OCI-M2 (cell line): ENCODE measurements around the gene HYAL4.
A peak's percentile ranks its signal among the peaks of the same experiment; 100 is the strongest.
"Not testable (repeated sequence)": the region's sequence is repeated elsewhere in the genome, so short reads cannot be mapped to it uniquely, and the experiment has no call there.

Experiments used
- DNase-seq: peaks from one replicate; lab custom pipeline; 2025; ENCODE audit not compliant: unreplicated experiment; lab: John Stamatoyannopoulos, UW

HYAL4 gene

DNA sequence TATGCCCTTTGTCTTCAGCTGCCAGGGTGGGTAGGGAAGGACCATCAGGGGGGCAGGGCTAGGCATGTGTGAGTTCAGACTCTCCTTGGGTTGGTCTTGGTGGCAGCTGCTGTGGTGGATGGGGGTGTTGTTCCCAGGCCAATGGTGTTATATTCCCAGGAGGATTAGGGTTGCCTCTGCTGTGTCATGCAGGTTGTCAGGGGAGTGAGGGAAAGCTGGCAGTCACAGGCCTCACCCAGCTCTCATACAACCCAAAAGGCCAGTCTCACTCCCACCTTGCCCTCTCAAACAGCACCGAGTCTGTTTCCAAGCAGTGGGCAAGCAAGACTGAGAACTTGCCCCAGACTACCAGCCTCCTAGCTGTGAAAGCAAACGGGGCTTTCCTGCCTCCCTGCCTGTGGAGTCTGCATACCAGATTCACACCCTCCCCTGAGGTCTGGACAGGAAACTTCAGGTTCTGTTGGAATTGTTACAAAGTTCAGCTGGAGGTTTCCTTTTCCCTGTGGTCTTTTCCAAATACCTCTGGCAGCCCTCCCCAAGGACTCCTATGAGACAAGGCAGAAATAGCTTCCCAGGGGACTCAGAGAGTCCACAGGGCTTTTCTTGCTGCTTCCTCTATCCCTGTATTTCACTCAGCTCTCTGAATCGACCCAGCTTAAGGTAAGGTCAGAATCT, 1.4 kb downstream of the HYAL4 start:
- DNase-seq, result no peak

GRCh38 chr7:123847868-123848267, 2.9 kb downstream of the HYAL4 start:
- no peak for DNase-seq

- DNase-seq, result no peak
These were observed 4.9 kb downstream of the HYAL4 start for GRCh38 chr7:123849855-123850254.

GRCh38 chr7:123851404-123851803, 6.4 kb downstream of the HYAL4 start:
- DNase-seq, result not testable (repeated sequence)

GRCh38 chr7:123854291-123854690, 9.3 kb downstream of the HYAL4 start:
- DNase-seq, result not testable (repeated sequence)

GRCh38 chr7:123856428-123856827, 11.5 kb downstream of the HYAL4 start:
- not testable (repeated sequence) for DNase-seq

DNA sequence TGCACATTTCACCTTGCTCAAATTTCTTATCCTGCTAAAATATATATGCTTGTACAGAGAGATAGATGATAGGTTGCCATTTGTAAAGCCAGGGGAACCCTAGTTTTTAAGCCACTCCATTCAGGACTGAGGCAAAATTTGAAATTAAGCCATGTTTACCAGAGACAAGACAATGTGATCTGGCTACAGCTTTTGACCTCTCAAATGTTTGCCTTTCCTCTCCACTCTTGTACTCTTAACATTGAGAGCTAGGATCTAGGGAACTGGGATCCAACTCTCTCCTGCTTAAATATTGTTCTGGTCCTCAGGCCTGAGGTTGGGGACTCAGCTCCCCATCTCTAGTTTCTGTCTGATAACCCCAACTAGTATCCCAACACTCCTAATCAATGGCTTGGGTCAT, 15.9 kb downstream of the HYAL4 start:
- no peak for DNase-seq

GRCh38 chr7:123862775-123863174, 17.8 kb downstream of the HYAL4 start:
- DNase-seq, result no peak

GRCh38 chr7:123863461-123863860, 18.5 kb downstream of the HYAL4 start:
- DNase-seq, result no peak

DNA sequence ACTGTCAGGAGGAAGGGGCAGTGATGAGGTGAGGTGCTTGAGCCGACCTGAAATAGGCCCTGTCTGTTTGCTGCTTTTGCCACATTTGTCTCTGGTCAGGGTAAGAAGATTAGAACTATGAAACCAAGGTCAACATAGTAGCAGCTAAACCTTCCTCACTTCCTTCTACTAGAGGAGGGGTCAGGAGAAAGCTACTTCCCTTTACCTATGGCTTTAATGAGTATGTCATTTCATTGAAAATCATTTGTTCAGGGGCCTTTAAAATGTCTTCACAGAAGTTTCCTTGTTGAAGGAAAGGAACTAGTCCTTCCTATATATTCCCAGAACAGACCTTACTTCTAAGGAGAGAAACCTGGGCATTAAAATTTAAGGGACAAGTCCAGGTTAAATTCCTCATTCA, 19.0 kb downstream of the HYAL4 start:
- no peak for DNase-seq

GRCh38 chr7:123864436-123864835, 19.5 kb downstream of the HYAL4 start:
- DNase-seq, result no peak

- no peak for DNase-seq
These were observed 20.0 kb downstream of the HYAL4 start for GRCh38 chr7:123864966-123865365.

GRCh38 chr7:123865517-123866117, 20.6 kb downstream of the HYAL4 start:
- DNase-seq, result no peak

- DNase-seq, result no peak
These were observed 22.3 kb downstream of the HYAL4 start for GRCh38 chr7:123867225-123867624.

GRCh38 chr7:123871998-123872867, 27.3 kb downstream of the HYAL4 start:
- peak; percentile 79 for DNase-seq

GRCh38 chr7:123872908-123873307, 27.9 kb downstream of the HYAL4 start:
- no peak for DNase-seq

DNA sequence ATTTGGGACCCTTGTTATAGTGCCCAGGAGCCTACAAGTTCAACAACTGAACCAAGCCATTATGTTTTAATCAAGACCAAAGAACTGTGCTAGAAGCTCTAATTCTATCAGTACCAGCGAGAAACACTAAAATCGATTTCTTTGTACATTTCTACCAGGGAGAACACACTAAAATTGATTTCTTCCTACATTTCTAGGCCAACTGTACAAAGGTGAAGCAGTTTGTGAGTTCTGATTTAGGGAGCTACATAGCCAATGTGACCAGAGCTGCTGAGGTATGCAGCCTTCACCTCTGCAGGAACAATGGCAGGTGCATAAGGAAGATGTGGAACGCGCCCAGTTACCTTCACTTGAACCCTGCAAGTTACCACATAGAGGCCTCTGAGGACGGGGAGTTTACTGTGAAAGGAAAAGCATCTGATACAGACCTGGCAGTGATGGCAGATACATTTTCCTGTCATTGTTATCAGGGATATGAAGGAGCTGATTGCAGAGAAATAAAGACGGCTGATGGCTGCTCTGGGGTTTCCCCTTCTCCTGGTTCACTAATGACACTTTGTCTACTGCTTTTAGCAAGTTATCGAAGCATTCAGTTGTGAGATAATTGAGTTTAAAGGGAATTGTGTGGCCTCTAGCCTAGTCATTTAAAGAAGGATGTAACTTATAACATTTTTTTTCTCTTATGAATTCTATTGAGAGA, 31.7 kb downstream of the HYAL4 start:
- DNase-seq, result no peak

- no peak for DNase-seq
These were observed 34.7 kb downstream of the HYAL4 start for GRCh38 chr7:123879628-123880027.

DNA sequence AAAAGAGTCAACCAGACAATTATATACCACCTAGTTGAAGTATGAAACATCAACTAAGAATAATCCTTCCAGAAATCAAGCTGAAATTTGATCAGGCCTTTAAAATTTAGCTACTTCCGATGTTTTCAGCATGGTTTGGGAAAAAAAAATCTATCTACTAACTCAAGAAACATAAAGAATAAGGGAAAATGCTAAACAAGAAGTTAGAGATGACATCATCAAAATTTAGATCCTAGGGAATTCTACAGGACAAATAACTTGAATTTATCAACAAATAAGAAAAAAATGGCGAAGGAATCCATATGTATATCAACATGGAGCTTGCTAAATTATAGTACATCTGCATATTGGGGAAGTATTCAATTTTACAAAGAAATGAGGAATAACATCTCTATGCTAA, 36.3 kb downstream of the HYAL4 start:
- DNase-seq, result no peak

GRCh38 chr7:123883154-123883553, 38.2 kb downstream of the HYAL4 start:
- DNase-seq, result no peak

DNA sequence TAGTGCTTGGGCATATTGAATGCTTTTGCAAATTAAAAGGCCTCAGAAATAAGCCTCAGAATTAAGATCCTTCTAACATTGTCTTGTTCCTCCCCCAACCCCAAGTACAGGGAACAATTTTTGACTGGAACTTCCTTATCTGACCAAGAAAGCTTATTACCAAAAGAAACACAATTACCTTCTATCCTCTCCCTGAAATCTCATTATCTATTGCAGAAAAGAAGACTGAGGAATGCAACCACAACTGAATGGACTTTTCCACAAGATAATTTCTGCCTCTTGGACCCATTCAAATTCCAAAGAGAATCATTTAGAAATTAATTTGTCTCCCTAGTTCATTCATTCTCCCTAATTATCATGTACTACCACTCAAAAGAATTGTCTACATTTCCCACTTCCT, 43.2 kb downstream of the HYAL4 start:
- no peak for DNase-seq
